Brain microvascular endothelial cell (primary cell): ENCODE data around the gene PDE4D.

Experiments used
- DNase-seq: peaks from one replicate; pipeline ENCODE4 v3.0.0-alpha.2; 2020
- H3K27ac ChIP-seq: fragments of 250-450 bp; sonication (Bioruptor Pico); 2 replicates; pipeline ENCODE4 v1.5.1; 2020; ENCODE audit warnings: mild to moderate bottlenecking, moderate library complexity
- H3K27me3 ChIP-seq: fragments of 250-450 bp; sonication (Bioruptor Pico); replicated peaks from 2 replicates; pipeline ENCODE4 v1.5.1; 2020; ENCODE audit warnings: mild to moderate bottlenecking
- H3K36me3 ChIP-seq: fragments of 250-450 bp; sonication (Bioruptor Pico); replicated peaks from 2 replicates; pipeline ENCODE4 v1.5.1; 2020; ENCODE audit warnings: mild to moderate bottlenecking
- H3K4me3 ChIP-seq: 2 replicates; pipeline ENCODE4 v1.5.1; 2011; ENCODE audit warnings: low read depth, mild to moderate bottlenecking, control low read depth, low read length, moderate library complexity
- in situ Hi-C: cut with HindIII; loops from 2 replicates; pipeline ENCODE4 v1.10.0; 2017; ENCODE audit warnings: low sequenced_read_pairs, low pct_ligation_motif_present
- TF ChIP-seq, protein P1 (sequence below): IDR thresholded peaks from 2 replicates; pipeline ENCODE4 v1.5.1; 2011; ENCODE audit warnings: low read depth, mild to moderate bottlenecking, moderate library complexity, low read length, control low read depth, inconsistent platforms; ENCODE audit errors: missing control alignments

The PDE4D gene

GRCh38 chr5:59462956-59463355, 430.6 kb downstream of the PDE4D start:
- Histone ChIP-seq H3K27ac (no peak overlapping the region), H3K36me3 (no peaks in the 10 kb centered on the region), H3K27me3 (no peaks in the 10 kb centered on the region), H3K4me3 (no peak overlapping the region)
- TF ChIP-seq, protein P1, sequence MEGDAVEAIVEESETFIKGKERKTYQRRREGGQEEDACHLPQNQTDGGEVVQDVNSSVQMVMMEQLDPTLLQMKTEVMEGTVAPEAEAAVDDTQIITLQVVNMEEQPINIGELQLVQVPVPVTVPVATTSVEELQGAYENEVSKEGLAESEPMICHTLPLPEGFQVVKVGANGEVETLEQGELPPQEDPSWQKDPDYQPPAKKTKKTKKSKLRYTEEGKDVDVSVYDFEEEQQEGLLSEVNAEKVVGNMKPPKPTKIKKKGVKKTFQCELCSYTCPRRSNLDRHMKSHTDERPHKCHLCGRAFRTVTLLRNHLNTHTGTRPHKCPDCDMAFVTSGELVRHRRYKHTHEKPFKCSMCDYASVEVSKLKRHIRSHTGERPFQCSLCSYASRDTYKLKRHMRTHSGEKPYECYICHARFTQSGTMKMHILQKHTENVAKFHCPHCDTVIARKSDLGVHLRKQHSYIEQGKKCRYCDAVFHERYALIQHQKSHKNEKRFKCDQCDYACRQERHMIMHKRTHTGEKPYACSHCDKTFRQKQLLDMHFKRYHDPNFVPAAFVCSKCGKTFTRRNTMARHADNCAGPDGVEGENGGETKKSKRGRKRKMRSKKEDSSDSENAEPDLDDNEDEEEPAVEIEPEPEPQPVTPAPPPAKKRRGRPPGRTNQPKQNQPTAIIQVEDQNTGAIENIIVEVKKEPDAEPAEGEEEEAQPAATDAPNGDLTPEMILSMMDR: no peak
- no peak for DNase-seq
- in situ Hi-C loops: no loop called here

DNA sequence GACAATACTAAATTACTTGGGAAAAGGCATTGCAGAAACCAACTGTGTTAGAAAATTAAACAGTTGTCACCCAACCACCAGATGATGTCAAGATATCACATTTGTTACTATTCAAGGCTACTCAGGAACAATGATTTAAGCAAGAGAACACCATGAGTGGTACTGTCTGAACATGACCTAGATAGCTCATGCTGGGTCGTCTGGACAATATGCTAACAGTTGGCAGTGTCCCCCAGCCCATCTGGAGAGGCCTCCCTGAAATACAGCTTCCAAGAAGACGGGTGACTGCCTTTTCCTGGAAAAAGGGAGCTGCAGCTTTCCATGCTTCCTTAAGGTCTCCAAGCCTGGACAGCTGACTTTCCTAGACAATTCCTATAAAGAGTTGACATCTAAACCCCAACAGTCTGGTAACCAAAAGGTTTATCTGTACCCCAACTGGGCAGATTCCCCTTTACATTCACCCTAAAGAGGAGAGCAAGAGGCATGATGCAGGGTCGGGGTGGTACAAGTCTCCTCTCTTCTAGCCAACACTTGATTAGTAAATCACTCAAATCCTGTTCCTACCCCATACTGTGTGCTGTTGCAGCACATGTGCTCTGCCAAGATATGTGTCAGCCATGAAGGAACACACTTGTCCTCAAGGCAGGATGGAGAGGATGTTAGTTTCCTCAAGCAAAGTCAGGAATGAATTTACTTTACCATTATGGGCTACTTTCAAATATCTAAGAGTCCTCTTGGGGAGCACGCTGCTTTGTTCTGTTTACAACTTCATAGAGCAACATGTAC, 433.0 kb downstream of the PDE4D start:
- no peak for DNase-seq
- in situ Hi-C loops: no loop called here
- H3K27me3 ChIP-seq: no peaks in the 10 kb centered on the region
- no peak overlapping the region for H3K4me3 ChIP-seq
- TF ChIP-seq, protein P1: no peak
- H3K27ac ChIP-seq: no peak overlapping the region
- no peaks in the 10 kb centered on the region for H3K36me3 ChIP-seq

DNA sequence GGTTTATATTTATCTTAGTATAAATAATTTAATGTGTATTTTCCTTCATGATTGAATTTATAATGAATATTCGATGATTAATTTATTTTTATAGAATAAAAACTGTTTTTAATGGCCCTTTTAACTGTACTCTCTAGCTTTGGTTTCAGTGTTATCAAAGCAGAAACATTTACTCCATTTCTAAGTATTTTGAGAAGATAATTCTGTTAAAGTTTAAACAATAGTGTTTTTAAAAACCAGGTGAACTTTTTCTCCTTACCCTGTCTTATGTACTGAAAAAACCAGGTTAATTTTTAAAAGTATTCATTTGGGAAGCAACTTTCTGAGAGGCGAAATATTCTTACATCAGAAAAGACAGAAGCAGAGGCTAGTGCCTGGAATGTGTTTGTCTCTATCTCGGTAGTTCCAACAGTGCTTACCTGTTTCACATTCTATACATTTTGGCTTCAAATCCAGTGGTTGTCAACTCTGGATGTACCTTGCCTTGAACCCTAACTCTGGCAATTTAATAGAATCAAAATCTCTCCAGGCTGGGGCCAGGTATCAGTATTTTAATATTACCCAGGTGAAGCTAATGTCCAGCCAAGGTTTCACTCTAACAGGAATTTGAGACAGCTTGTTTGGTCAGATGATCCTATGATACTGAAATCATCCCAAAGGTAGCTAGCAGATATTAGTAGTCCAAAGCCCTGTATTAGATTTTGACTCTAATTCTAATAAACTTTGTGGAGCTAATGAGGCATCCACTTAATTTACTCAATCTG, 434.4 kb downstream of the PDE4D start:
- in situ Hi-C loops: no loop called here
- no peak overlapping the region for H3K4me3 ChIP-seq
- TF ChIP-seq, protein P1: no peak
- H3K27ac ChIP-seq: no peak overlapping the region
- no peak for DNase-seq
- H3K27me3 ChIP-seq: no peaks in the 10 kb centered on the region
- no peaks in the 10 kb centered on the region for H3K36me3 ChIP-seq

GRCh38 chr5:59458321-59458720, 435.2 kb downstream of the PDE4D start:
- in situ Hi-C loops: no loop called here
- H3K4me3 ChIP-seq: no peak overlapping the region
- TF ChIP-seq, protein P1: no peak
- no peak overlapping the region for H3K27ac ChIP-seq
- no peaks in the 10 kb centered on the region for H3K27me3 ChIP-seq
- H3K36me3 ChIP-seq: no peaks in the 10 kb centered on the region
- no peak for DNase-seq

DNA sequence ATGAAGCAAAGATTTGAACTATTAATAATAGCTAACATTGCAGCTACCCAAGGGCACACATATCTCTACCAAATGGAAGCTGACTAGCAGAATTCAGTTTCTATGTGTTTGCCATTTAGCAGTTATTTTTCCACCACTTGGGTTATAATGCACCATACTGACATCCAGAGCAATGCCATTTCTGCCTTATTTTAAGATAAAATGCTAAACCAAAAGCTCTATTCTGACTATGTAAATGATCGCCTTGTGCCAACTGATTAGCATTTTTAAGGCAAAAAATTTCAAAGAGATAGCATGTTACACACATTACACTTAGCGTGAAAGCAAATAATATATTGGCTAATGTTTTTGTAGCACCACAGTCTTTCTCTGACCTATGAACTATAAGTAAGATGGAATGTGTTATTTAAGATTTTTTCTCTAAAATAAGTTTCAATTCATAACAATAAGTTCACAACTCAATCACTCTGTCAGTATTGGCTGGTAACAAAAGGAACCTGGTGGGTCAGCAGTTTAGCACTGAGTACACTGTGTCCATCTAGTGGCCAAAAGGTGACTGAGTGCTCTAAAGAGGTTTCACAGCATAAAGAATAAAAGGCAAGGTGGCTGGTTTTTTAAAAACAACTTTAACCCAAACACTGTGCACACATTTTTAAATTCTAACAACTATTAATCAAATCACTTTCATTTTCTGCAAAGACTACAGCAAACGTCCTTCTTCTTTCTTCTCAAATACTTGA, 443.5 kb downstream of the PDE4D start:
- H3K4me3 ChIP-seq: no peak overlapping the region
- H3K27me3 ChIP-seq: no peaks in the 10 kb centered on the region
- DNase-seq: no peak
- H3K36me3 ChIP-seq: no peaks in the 10 kb centered on the region
- in situ Hi-C loops: no loop called here
- no peak overlapping the region for H3K27ac ChIP-seq
- TF ChIP-seq, protein P1: peak; percentile 51
